ENCODE measurements around the gene RAX2.

DNA sequence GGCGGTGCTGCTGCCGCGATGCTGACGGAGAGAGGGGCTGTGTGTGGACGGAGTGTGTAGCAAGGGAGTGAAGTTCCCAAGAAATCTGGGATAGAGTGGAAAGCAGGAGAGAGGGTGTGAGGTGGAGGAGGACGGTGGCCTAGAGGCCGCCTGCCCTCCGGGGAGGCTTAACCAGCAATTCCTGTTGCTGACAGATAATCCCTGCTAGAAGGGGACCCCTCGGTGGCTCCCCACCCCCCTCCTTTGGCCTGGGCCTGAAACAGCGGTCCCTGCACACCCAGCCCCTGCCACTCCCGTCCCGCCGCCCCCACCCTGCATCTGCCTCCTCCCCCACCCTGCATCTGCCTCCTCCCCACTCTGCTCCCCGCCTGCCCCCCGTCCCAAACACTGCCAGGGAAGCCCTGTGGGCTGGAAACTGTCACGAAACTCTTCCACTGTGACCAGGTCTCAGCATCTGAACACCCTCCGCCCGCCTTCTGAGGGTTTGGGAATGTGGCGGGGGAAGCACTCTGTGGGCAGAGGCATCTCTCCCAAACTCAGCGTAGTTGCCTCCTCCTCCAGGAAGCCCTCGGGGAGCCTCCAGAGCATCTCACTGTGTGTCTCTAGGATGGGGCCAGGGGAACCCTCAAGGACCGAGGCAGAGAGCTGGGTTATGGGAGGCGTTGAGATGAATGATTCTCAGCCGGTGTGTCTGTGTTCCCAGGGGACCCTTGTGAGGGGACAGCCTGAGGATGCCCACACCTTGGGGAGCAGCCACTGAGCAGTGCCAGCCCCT is 31.3 kb upstream of the RAX2 start:
- TF ChIP-seq, protein P1, sequence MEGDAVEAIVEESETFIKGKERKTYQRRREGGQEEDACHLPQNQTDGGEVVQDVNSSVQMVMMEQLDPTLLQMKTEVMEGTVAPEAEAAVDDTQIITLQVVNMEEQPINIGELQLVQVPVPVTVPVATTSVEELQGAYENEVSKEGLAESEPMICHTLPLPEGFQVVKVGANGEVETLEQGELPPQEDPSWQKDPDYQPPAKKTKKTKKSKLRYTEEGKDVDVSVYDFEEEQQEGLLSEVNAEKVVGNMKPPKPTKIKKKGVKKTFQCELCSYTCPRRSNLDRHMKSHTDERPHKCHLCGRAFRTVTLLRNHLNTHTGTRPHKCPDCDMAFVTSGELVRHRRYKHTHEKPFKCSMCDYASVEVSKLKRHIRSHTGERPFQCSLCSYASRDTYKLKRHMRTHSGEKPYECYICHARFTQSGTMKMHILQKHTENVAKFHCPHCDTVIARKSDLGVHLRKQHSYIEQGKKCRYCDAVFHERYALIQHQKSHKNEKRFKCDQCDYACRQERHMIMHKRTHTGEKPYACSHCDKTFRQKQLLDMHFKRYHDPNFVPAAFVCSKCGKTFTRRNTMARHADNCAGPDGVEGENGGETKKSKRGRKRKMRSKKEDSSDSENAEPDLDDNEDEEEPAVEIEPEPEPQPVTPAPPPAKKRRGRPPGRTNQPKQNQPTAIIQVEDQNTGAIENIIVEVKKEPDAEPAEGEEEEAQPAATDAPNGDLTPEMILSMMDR (IDR thresholded peaks at IDR 0.05; ENCODE audit: low read length) = no peak
- no peak for TF ChIP-seq EZH2 (optimal IDR thresholded peaks at IDR 0.05; ENCODE audit: low read depth, low read length)
- no peak for TF ChIP-seq EZH2phosphoT487 (IDR thresholded peaks at IDR 0.05; ENCODE audit: low read length)
